ENCODE measurements around the gene KRTAP9-6.
"Not testable (repeated sequence)": the region's sequence is repeated elsewhere in the genome, so short reads cannot be mapped to it uniquely, and the experiment has no call there.

Gene KRTAP9-6

GRCh38 chr17:41271323-41271722 is 6.1 kb downstream of the KRTAP9-6 start:
- in situ Hi-C loops (cut with MboI; ENCODE audit: low sequenced_read_pairs): not testable (repeated sequence)

GRCh38 chr17:41271858-41272257 is 6.7 kb downstream of the KRTAP9-6 start:
- in situ Hi-C loops (cut with MboI; ENCODE audit: low sequenced_read_pairs): no loop called here

- in situ Hi-C loops (cut with MboI; ENCODE audit: low sequenced_read_pairs): not testable (repeated sequence)
Measured at GRCh38 chr17:41275648-41276190, 10.5 kb downstream of the KRTAP9-6 start, which contains the start of gene KRTAP9-7. Gene KRTAP9-7 (plus strand): TSS chr17:41275698. CDS start chr17:41275698, 0 bp downstream.

- in situ Hi-C loops (cut with MboI; ENCODE audit: low sequenced_read_pairs): no loop called here
Measured at GRCh38 chr17:41278176-41278955, 13.2 kb downstream of the KRTAP9-6 start.

- in situ Hi-C loops (cut with MboI; ENCODE audit: low sequenced_read_pairs): no loop called here
Measured at GRCh38 chr17:41284043-41284442, 18.9 kb downstream of the KRTAP9-6 start.

GRCh38 chr17:41284546-41284945 is 19.4 kb downstream of the KRTAP9-6 start:
- in situ Hi-C loops (cut with MboI; ENCODE audit: low sequenced_read_pairs): no loop called here

- in situ Hi-C loops (cut with MboI; ENCODE audit: low sequenced_read_pairs): no loop called here
Measured at GRCh38 chr17:41287050-41287449, 21.9 kb downstream of the KRTAP9-6 start.

GRCh38 chr17:41294016-41294415 is 28.8 kb downstream of the KRTAP9-6 start:
- in situ Hi-C loops (cut with MboI; ENCODE audit: low sequenced_read_pairs): no loop called here

GRCh38 chr17:41296846-41297245 is 31.7 kb downstream of the KRTAP9-6 start:
- in situ Hi-C loops (cut with MboI; ENCODE audit: low sequenced_read_pairs): no loop called here

GRCh38 chr17:41298458-41299135 is 33.4 kb downstream of the KRTAP9-6 start:
- in situ Hi-C loops (cut with MboI; ENCODE audit: low sequenced_read_pairs): no loop called here

- in situ Hi-C loops (cut with MboI; ENCODE audit: low sequenced_read_pairs): no loop called here
Measured at GRCh38 chr17:41301204-41301790, 36.1 kb downstream of the KRTAP9-6 start.

- in situ Hi-C loops (cut with MboI; ENCODE audit: low sequenced_read_pairs): no loop called here
Measured at GRCh38 chr17:41301916-41302901, 37.0 kb downstream of the KRTAP9-6 start, which contains the start of gene KRTAP29-1. Gene KRTAP29-1 (minus strand): TSS chr17:41302851. CDS start chr17:41302851, 0 bp downstream.

GRCh38 chr17:41302981-41303380 is 37.8 kb downstream of the KRTAP9-6 start:
- in situ Hi-C loops (cut with MboI; ENCODE audit: low sequenced_read_pairs): no loop called here

GRCh38 chr17:41304091-41304490 is 38.9 kb downstream of the KRTAP9-6 start:
- in situ Hi-C loops (cut with MboI; ENCODE audit: low sequenced_read_pairs): no loop called here

- in situ Hi-C loops (cut with MboI; ENCODE audit: low sequenced_read_pairs): no loop called here
Measured at GRCh38 chr17:41307647-41308046, 42.5 kb downstream of the KRTAP9-6 start.

- in situ Hi-C loops (cut with MboI; ENCODE audit: low sequenced_read_pairs): no loop called here
Measured at GRCh38 chr17:41308251-41308917, 43.2 kb downstream of the KRTAP9-6 start.

- in situ Hi-C loops (cut with MboI; ENCODE audit: low sequenced_read_pairs): no loop called here
Measured at GRCh38 chr17:41308918-41309359, 43.8 kb downstream of the KRTAP9-6 start, which contains the start of gene KRTAP16-1. Gene KRTAP16-1 (minus strand): TSS chr17:41309309. CDS start chr17:41309253, 56 bp downstream.

- in situ Hi-C loops (cut with MboI; ENCODE audit: low sequenced_read_pairs): no loop called here
Measured at GRCh38 chr17:41311111-41311510, 45.9 kb downstream of the KRTAP9-6 start.

GRCh38 chr17:41315204-41315794 is 50.1 kb downstream of the KRTAP9-6 start, which contains the start of gene KRTAP17-1:
Gene KRTAP17-1 (minus strand): TSS chr17:41315710. CDS start chr17:41315650, 60 bp downstream.
- in situ Hi-C loops (cut with MboI; ENCODE audit: low sequenced_read_pairs): no loop called here
